Keratinocyte (primary cell): ENCODE measurements around the gene TADA2B.

ENCODE experiments used
- EZH2 ChIP-seq: IDR thresholded peaks from one replicate; pipeline ENCODE4 v1.6.1; 2012; ENCODE audit warnings: inconsistent platforms, mild to moderate bottlenecking, low read length, moderate library complexity
- TF ChIP-seq, protein P1 (sequence below), 3 experiments: IDR thresholded peaks in 1 of 3; conservative IDR thresholded peaks in 1 of 3; optimal IDR thresholded peaks in 1 of 3; 2 replicates in 2 of 3; 3 replicates in 1 of 3; pipeline versions ENCODE3 to v1.5.1; 2011; ENCODE audit warnings: low read length in 3 of 3, mild to moderate bottlenecking in 3 of 3, moderate library complexity in 2 of 3, control low read depth in 1 of 3, inconsistent platforms in 1 of 3; ENCODE audit not compliant: insufficient read depth in 2 of 3; ENCODE audit errors: extremely low read depth in 1 of 3

DNA sequence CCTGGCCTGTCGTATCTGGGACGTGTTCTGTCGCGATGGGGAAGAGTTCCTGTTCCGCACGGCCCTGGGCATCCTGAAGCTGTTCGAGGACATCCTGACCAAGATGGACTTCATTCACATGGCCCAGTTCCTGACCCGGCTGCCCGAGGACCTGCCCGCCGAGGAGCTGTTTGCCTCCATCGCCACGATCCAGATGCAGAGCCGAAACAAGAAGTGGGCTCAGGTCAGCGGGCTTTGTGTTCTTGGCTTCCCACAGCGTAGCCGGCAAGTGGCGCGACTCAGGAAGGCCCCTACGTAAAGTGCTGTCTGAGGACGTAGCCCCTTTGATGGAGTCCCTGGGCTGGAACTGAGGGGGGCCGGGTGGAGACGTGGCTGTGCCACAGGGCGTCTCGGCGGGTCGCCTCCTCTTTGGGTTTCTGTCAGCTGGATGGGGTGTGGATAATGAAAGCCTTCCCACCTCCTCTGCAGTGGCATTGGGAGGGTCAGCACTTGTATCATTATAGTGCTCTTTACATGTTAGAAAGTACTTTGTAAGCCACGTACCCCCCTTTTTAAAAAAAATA is 18.1 kb upstream of the TADA2B start:
- TF ChIP-seq, protein P1, sequence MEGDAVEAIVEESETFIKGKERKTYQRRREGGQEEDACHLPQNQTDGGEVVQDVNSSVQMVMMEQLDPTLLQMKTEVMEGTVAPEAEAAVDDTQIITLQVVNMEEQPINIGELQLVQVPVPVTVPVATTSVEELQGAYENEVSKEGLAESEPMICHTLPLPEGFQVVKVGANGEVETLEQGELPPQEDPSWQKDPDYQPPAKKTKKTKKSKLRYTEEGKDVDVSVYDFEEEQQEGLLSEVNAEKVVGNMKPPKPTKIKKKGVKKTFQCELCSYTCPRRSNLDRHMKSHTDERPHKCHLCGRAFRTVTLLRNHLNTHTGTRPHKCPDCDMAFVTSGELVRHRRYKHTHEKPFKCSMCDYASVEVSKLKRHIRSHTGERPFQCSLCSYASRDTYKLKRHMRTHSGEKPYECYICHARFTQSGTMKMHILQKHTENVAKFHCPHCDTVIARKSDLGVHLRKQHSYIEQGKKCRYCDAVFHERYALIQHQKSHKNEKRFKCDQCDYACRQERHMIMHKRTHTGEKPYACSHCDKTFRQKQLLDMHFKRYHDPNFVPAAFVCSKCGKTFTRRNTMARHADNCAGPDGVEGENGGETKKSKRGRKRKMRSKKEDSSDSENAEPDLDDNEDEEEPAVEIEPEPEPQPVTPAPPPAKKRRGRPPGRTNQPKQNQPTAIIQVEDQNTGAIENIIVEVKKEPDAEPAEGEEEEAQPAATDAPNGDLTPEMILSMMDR (optimal IDR thresholded peaks at IDR 0.05 in 1 of 3, IDR thresholded peaks at IDR 0.05 in 1 of 3, conservative IDR thresholded peaks at IDR 0.05 in 1 of 3; ENCODE audit: extremely low read depth in 1 of 3, insufficient read depth in 2 of 3, low read length in 3 of 3): no peak
- no peak for TF ChIP-seq EZH2
